Right cardiac atrium (tissue), 5 donors: ENCODE measurements around the gene MYRF. TPM values are rescaled to one million over a fixed set of nuclear protein-coding genes. Genes with fewer than 3 reads are reported as not detected.

ENCODE experiments used
- ATAC-seq, 2 donors: fragments of 200-7000 bp; cut with Tn5 transposase; one replicate each; pipeline versions ENCODE4 v1.8.0 to v1.9.1; 2020; ENCODE audit warnings: moderate library complexity in 2 of 2, mild to moderate bottlenecking in 1 of 2
- DNase-seq, 3 donors: peaks; one replicate each; pipeline ENCODE4 v3.0.0-alpha.2; 2020
- H3K27ac ChIP-seq: one replicate; pipeline ENCODE4 v1.5.1; 2013; ENCODE audit warnings: mild to moderate bottlenecking, low read length, control low read depth, moderate library complexity
- H3K27me3 ChIP-seq: one replicate; pipeline ENCODE4 v1.6.1; 2013; ENCODE audit not compliant: control insufficient read depth, insufficient read depth
- H3K4me1 ChIP-seq: one replicate; pipeline ENCODE4 v1.6.1; 2013; ENCODE audit warnings: low read length; ENCODE audit not compliant: control insufficient read depth, insufficient read depth
- H3K4me3 ChIP-seq: one replicate; pipeline ENCODE4 v1.5.1; 2013; ENCODE audit warnings: low read length, control low read depth
- H3K9me3 ChIP-seq: one replicate; pipeline ENCODE4 v1.6.1; 2013; ENCODE audit warnings: low read length; ENCODE audit not compliant: control insufficient read depth
- WGBS: extraction: QIAGEN DNeasy Blood & Tissue Kit; methylation state at CpG from one replicate; pipeline ENCODE4 v1.1.7; 2013; 5-methylcytosine and 5-hydroxymethylcytosine counted together
- intact Hi-C, 4 donors: fragments of 100-400 bp; cut with DNase I; formaldehyde crosslinking; loops; one replicate each; pipeline versions ENCODE4 v1.11.0 to v1.14.0; 2022 to 2023
- polyA plus RNA-seq: library from polyadenylated mRNA; stranded (reverse); fragments of 200-250 nt; gene quantifications from one replicate; pipeline ENCODE4 v1.2.3, GENCODE V29; 2013
- total RNA-seq, 4 donors: library from RNA; stranded (reverse); fragmentation: NEBNext Ultra II Directional; extraction: Animal tissue kit (Norgen Biotek cat#: 25700); gene quantifications; one replicate each; pipeline ENCODE4 v1.2.1, GENCODE V29; 2021
- donor health status: healthy with polysubstance abuse.
- donor health status: DM: no; HTN: yes; CAD: no.
- donor health status: DM: no; HTN: no; CAD: no.
- donor health status: DM: no; HTN: yes; CAD: no; lungs with severe emphysema.
- donor health status: DM: yes; HTN: yes; CAD: no.

The MYRF gene
- total and polyA plus RNA-seq, 5 donors = 0.62 to 1.9 (median 1.3) TPM

DNA sequence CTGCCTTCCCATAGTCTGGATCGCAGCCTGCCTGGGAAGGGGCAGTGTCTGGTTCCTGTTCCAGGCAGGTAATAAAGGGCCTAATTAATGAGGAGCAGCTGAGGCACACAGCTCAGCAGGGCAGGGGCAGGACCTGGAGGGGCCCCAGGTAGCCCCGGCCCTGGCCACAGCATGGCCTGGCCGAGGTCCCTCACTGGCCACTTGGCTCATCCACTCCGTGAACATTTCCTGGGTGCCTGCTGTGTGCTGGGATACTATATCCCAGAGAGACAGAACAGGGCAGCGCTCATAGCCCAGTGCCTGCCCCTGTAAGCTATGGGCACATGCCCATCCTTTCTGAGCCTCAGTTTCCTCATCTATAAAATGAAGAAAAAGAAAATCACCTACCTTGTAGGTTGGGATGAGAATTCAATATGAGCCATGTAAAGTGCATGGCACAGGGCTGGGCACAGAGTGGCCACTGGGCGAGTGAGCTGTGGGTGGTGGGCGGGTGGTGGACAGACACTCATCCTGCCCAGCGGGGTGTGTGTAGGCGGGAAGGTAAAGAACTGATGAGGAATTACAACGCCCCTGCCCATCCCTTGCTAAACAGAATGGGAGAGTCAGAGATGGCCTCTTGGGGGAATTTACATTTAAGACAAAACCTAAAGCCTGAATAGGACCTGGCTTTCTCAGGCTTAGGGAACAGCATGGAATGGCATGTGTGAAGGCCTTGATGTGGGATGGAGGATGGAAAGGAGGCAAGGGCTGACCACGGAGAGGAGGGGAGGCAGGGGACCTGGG, 9.2 kb downstream of the MYRF start:
- DNase-seq (no peak), ATAC-seq (no peak)
- H3K4me1 ChIP-seq = no peaks in the 10 kb centered on the region
- intact Hi-C loops = no loop called here
- 80% methylated on average over 11 of the region's 11 CpGs for WGBS
- H3K9me3 ChIP-seq = no peaks in the 10 kb centered on the region
- no peak overlapping the region for H3K4me3 ChIP-seq
- H3K27me3 ChIP-seq = no peaks in the 10 kb centered on the region
- H3K27ac ChIP-seq = no peak overlapping the region

GRCh38 chr11:61762223-61762615, 9.8 kb downstream of the MYRF start:
- Histone ChIP-seq H3K4me1 (no peaks in the 10 kb centered on the region), H3K4me3 (no peak overlapping the region), H3K9me3 (no peaks in the 10 kb centered on the region), H3K27me3 (no peaks in the 10 kb centered on the region), H3K27ac (no peak overlapping the region)
- ATAC-seq (no peak), DNase-seq (no peak)
- intact Hi-C loops = no loop called here
- WGBS = 74% methylated on average over 10 of the region's 10 CpGs

GRCh38 chr11:61762798-61763197, 10.4 kb downstream of the MYRF start:
- H3K27me3 ChIP-seq = no peaks in the 10 kb centered on the region
- H3K9me3 ChIP-seq = no peaks in the 10 kb centered on the region
- 32% methylated on average over 15 of the region's 15 CpGs for WGBS
- no peaks in the 10 kb centered on the region for H3K4me1 ChIP-seq
- H3K4me3 ChIP-seq = no peak overlapping the region
- no peak overlapping the region for H3K27ac ChIP-seq
- no peak for DNase-seq
- ATAC-seq = no peak
- intact Hi-C loops = no loop called here

DNA sequence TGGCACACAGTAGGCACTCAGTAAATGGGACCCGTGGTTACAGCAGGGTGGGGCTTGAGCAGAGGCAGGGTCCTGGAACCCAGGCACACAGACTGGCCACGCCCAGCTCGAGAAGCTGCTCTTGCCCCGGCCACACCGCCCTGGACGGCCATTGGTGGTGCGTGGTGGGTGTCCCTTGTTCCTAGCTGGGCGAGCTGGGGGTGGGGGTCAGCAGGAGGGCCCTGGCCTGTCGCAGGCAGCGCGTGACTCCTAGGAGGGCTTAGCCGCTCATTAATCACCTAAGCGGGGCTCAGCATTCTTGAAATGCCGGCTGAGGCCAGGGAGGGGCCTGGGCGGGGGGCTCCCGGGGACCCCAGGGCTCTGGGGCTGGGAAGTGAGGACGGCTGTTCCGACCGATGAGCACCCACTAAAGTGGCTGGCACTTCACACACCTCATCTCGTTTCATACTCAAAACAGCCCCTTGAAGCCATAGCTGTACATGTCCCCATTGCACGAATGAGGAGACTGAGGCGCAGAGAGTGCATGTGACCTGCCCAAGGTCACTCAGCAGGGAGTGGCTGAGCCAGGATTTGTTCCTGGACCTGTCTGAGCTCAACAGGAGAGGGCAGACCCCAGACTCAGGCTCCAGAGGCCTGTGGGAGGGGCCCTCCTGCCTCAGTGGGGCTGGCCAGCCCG, 11.6 kb downstream of the MYRF start:
- Histone ChIP-seq H3K4me1 (no peaks in the 10 kb centered on the region), H3K9me3 (no peaks in the 10 kb centered on the region), H3K27ac (no peak overlapping the region), H3K27me3 (no peaks in the 10 kb centered on the region), H3K4me3 (no peak overlapping the region)
- WGBS = 74% methylated on average over 23 of the region's 23 CpGs
- intact Hi-C loops = no loop called here
- ATAC-seq = peak in 1 of 2 donors; percentile 5
- no peak for DNase-seq

- intact Hi-C loops = no loop called here
- 47% methylated on average over 22 of the region's 22 CpGs for WGBS
- Histone ChIP-seq H3K27ac (no peak overlapping the region), H3K4me3 (no peak overlapping the region), H3K4me1 (no peaks in the 10 kb centered on the region), H3K27me3 (no peaks in the 10 kb centered on the region), H3K9me3 (no peaks in the 10 kb centered on the region)
- DNase-seq = no peak
- ATAC-seq = peak; percentile 3 to 42
Observed at GRCh38 chr11:61764606-61765260, 12.3 kb downstream of the MYRF start.

DNA sequence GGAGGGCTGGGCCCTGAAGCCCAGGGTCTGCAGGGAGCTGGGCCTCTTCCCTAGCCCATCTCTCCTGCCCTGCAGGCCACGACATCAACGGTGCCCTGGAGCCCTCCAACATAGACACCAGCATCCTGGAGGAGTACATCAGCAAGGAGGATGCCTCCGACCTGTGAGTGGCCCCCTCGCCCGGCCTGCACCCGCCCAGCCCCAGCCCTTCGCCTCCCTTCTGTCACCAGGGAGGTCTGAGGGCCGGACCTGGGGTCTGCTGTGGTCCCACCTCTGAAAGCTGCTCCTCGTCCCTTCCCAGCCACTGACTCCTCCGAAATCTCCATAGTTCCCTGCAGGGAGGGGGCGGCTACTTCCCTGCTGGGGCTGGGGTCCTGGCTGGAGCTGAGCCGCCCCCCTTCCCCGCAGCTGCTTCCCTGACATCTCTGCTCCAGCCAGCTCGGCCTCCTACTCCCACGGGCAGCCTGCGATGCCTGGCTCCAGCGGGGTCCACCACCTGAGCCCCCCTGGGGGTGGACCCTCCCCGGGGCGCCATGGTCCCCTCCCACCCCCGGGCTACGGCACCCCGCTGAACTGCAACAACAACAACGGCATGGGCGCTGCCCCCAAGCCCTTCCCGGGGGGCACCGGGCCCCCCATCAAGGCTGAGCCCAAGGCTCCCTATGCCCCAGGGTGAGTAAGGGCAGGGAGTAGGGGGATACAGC, 13.3 kb downstream of the MYRF start:
- DNase-seq (no peak), ATAC-seq (no peak)
- Histone ChIP-seq H3K9me3 (no peaks in the 10 kb centered on the region), H3K4me3 (no peak overlapping the region), H3K4me1 (no peaks in the 10 kb centered on the region), H3K27ac (no peak overlapping the region), H3K27me3 (no peaks in the 10 kb centered on the region)
- 82% methylated on average over 26 of the region's 26 CpGs for WGBS
- intact Hi-C loops = no loop called here

GRCh38 chr11:61766353-61766841, 14.0 kb downstream of the MYRF start:
- WGBS = 69% methylated on average over 13 of the region's 13 CpGs
- Histone ChIP-seq H3K27me3 (no peaks in the 10 kb centered on the region), H3K27ac (no peak overlapping the region), H3K9me3 (no peaks in the 10 kb centered on the region), H3K4me3 (no peak overlapping the region), H3K4me1 (no peaks in the 10 kb centered on the region)
- no peak for ATAC-seq
- intact Hi-C loops = no loop called here
- DNase-seq = no peak

- ATAC-seq = no peak
- Histone ChIP-seq H3K9me3 (no peaks in the 10 kb centered on the region), H3K27me3 (no peaks in the 10 kb centered on the region), H3K27ac (no peak overlapping the region), H3K4me1 (no peaks in the 10 kb centered on the region), H3K4me3 (no peak overlapping the region)
- intact Hi-C loops = no loop called here
- 73% methylated on average over 11 of the region's 11 CpGs for WGBS
- no peak for DNase-seq
Observed at GRCh38 chr11:61768376-61769076, 16.1 kb downstream of the MYRF start.

DNA sequence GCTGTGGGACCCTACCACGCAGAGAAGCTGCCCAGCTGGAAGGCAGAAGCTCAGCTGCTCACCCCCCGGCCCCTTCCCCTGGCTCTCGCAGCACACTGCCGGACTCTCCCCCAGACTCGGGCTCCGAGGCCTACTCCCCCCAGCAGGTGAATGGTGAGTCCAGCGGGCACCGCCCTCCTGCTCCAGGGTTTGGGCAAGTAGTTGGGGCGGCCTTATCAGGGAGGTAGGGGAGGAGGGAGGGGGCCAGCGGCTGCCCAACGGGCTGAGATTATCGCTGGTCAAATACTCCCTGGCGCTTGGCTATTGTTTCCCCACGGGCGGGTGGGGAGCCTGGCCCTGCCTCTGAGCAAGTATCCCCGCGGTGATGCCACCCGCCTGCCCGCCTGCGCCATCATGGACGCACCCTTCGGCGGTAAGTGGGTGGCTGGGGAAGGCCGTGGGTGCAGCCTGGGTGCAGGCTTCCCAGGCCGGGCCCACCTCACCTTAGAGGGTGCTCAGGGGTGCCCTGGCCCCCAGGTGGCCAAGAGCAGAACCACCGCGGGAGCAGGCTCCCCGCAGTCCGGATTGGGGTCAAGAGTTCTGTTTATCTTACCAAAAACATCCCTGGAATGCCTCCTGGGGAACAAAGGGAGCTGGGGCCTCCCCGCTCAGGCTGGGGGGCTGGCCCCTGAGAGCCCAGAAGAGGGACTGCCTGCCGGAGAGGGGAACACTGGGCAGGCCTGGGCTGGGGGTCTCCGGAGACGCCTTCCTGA, 16.9 kb downstream of the MYRF start:
- H3K27me3 ChIP-seq = no peaks in the 10 kb centered on the region
- H3K4me1 ChIP-seq = no peaks in the 10 kb centered on the region
- 60% methylated on average over 33 of the region's 33 CpGs for WGBS
- no peak overlapping the region for H3K4me3 ChIP-seq
- intact Hi-C loops = no loop called here
- no peak overlapping the region for H3K27ac ChIP-seq
- ATAC-seq = no peak
- no peak for DNase-seq
- H3K9me3 ChIP-seq = no peaks in the 10 kb centered on the region
